ENCODE data around the gene CYSRT1.

The CYSRT1 gene

GRCh38 chr9:137227054-137227852, 2.3 kb downstream of the CYSRT1 start, which contains the start of gene RNF224:
Gene RNF224, plus strand, starts transcription at chr9:137227502. Its CDS starts 834 bp downstream, at chr9:137228336.
- DNase-seq (ENCODE audit: low spot score) = peak; percentile 83

- DNase-seq (ENCODE audit: low spot score) = no peak
Measured at GRCh38 chr9:137227853-137228505, 3.0 kb downstream of the CYSRT1 start.

DNA sequence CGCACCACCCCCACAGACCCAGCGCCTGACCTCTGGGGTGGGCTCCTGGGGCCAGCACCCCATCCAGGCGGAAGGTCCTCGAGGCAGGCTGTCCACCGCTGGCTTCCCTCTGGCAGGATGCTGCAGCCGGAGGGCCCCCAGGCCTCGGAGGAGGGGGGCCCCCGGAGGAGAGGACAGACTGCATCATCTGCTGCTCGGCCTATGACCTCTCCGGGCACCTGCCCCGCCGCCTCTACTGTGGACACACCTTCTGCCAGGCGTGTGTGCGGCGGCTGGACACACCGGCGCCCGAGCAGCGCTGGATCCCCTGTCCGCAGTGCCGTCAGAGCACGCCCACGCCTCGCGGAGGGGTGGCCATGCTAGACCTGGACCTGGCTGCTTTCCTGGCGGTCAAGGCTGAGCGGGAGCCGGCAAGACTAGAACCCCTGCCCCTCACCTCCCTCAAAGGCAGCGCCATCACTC, 3.6 kb downstream of the CYSRT1 start:
- no peak for DNase-seq (ENCODE audit: low spot score)

DNA sequence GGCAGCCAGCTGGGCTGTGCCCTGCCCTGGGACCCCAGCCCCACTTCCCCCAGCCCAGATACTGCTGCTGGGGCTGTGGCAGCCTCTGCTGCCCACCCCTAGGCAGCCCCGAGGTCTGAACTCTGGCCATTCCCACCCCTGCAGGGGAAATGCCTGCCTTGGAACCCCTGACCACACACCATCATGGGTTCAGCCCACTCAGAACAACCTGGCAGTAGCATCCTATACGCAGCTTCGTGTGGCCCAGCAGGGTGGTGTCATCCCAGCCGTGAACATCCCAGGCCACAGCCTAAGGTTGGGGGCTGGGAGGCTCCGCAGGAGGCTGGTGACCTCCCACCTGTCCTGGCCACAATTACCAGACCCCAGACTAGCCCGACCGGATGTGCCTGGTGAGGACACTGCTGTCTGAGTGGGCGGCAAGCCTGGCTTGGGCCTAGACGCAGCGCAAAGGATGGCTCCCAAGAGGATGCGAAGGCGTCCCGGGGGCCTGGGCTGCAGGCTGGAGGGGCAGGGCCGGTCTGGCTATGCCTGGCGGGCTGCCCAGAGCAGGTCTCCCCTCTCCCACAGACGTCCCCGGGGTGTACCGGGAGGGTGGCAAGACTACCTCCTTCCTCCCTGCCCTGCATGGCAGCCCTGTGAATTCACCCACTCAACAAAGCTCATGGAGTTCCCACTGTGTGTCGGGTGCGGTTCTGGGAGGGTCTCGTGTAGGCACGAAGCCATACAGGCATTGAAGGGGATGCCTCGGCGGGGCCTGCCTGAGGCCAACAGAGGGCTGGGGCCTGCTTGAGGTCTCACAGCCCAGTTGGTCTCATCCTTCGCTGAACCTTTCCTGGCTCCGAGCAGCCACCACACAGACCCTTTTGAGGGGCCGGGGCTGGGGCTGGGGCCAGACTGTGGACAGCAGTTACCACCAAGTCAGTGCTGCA, 4.3 kb downstream of the CYSRT1 start:
- no peak for DNase-seq (ENCODE audit: low spot score)

- no peak for DNase-seq (ENCODE audit: low spot score)
Measured at GRCh38 chr9:137229903-137230704, 5.1 kb downstream of the CYSRT1 start.

- no peak for DNase-seq (ENCODE audit: low spot score)
Measured at GRCh38 chr9:137230705-137231371, 5.9 kb downstream of the CYSRT1 start, which contains the start of gene SLC34A3. Gene SLC34A3, plus strand, starts transcription at chr9:137230901. Its CDS starts 802 bp downstream, at chr9:137231703.

DNA sequence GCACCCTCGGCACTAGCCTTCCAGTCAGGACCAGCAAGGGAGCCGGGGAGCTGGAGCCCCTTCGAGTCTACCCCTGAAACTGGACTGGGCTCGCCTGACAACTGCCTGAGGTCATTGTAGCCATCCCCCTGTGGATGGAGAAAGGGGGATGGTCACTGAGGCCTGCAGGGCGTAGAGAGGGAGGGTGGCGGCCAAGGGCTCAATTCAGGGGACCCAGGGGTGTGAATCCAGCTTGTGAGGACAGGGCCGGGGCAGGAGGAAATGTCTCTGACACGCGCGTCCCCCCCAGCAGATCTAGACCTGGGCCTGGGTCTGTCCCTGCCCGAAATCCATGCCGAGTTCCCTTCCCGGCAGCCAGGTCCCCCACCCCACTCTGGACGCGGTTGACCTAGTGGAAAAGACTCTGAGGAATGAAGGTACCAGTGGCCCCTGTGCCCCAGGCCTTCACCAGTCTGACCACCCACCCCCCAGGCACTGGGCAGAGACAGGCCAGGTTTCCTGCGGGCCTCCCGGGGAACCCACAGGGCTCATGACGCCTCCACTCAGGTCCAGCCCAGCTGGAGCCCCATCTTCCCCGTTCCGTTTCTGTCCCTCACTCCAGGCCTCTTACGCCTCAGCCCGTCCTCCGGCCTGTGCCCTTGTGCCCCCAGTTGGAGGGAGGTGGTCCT, 6.5 kb downstream of the CYSRT1 start:
- no peak for DNase-seq (ENCODE audit: low spot score)

GRCh38 chr9:137232101-137232500, 7.1 kb downstream of the CYSRT1 start:
- DNase-seq (ENCODE audit: low spot score) = no peak

DNA sequence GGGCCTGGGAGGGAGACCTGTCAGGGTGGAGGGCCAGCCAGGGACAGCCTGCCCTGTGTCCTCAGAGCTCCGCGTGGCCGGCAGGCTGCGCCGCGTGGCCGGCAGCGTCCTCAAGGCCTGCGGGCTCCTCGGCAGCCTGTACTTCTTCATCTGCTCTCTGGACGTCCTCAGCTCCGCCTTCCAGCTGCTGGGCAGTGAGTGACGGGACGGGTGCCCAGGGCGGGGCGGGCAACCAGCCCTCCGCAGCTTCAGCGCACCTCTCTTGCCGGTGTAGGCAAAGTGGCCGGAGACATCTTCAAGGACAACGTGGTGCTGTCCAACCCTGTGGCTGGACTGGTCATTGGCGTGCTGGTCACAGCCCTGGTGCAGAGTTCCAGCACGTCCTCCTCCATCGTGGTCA, 7.5 kb downstream of the CYSRT1 start:
- DNase-seq (ENCODE audit: low spot score) = no peak

GRCh38 chr9:137233143-137233980, 8.4 kb downstream of the CYSRT1 start:
- DNase-seq (ENCODE audit: low spot score) = no peak

GRCh38 chr9:137234055-137234697, 9.2 kb downstream of the CYSRT1 start:
- no peak for DNase-seq (ENCODE audit: low spot score)

GRCh38 chr9:137234758-137235423, 9.9 kb downstream of the CYSRT1 start:
- DNase-seq (ENCODE audit: low spot score) = no peak

DNA sequence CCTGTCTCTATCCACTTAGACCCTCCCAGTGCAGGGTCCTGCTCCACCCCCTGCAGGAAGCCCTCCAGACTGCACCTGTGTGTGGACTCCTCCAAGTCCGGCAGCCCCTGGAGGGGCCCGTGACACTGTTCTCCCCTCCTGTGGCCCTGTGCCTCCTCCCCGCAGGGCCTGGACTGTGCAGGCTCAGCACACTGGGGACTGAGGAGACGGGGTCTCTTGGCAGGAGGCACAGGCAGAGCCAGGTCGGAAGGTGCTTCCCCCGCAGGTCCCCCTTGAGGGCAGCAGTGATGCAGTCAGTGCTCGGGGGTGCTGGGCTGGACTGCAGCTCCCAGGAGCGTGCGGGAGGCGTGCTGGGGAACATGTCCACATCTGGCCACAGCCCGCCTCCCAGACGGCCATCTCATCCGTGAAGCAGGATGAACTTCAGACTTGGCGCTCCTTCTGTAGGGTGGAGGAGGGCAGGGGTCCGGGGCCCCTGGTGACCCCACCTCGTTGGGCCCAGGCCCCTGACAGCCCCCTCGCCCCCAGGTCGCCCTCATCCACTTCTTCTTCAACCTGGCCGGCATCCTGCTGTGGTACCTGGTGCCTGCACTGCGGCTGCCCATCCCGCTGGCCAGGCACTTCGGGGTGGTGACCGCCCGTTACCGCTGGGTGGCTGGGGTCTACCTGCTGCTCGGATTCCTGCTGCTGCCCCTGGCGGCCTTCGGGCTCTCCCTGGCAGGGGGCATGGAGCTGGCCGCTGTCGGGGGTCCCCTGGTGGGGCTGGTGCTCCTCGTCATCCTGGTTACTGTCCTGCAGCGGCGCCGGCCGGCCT, 10.7 kb downstream of the CYSRT1 start:
- DNase-seq (ENCODE audit: low spot score) = no peak

DNA sequence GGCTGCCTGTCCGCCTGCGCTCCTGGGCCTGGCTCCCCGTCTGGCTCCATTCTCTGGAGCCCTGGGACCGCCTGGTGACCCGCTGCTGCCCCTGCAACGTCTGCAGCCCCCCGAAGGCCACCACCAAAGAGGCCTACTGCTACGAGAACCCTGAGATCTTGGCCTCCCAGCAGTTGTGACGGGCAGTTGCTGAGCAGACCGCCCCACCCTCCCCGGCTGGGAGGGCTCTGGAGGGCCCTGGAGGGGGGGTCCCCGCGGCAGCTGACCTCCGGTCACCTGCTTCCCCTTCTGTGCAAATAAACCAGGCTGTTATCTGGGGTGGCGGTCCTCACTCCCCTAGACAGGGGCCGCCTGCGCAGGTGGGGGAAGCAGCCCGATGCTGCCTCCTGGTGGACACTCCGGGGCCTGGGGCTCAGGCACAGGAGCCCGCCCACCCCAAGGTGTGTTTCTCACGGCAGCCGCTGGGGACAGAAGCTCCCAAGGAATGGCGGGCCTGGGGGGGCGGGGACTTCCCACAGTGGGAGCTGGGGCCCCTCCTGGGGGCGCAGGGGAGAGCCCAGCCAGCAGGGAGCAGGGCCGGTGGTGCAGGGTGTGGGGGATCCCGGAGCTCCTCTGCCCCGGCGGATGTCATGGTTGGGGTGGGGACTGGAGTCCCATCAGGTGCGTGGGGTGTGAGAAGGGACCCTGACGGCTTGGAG, 11.4 kb downstream of the CYSRT1 start:
- DNase-seq (ENCODE audit: low spot score) = peak; percentile 93

DNA sequence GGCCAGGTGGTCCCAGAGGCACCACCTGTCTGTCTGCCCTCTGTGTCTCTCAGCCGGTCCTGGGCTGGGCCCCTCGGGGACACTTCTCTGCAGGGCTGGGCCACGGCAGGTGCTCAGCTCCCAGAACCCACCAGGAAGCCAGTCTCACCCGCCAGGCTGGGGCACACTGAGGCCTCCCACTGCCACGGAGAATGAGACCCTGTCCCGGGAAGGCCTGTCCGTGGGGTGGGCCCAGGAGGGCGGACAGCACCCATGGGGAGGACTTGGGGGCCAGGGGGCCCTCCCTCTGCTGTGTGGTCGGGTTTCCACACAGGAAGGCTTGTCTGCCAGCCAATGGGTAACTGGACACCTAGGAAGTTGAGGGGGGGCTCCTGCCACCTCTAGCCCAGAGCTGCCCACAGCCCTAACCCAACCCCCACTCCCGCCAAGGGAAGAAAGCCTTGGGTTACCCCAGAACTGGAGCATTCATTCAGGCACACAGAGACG, 12.0 kb downstream of the CYSRT1 start:
- no peak for DNase-seq (ENCODE audit: low spot score)

Measured in GM03348 (cell line).